ENCODE data around the gene APOL6. TPM values are rescaled to one million over a fixed set of nuclear protein-coding genes. Genes with fewer than 3 reads are reported as not detected.

Gene APOL6
- total and polyA plus RNA-seq, 7 experiments from 2014 or later: 18.8 to 99.8 (median 37.7) TPM

- Histone ChIP-seq H3K4me1 (ENCODE audit: control insufficient read depth in 2 of 2, insufficient read depth in 2 of 2, low read length in 2 of 2) (no peaks in the 10 kb centered on the region), H3K9me3 (ENCODE audit: control insufficient read depth in 2 of 3, low read length in 3 of 3) (peaks cover 0 to 8% (median 0%) of the 10 kb centered on the region in 3 experiments), H3K27me3 (ENCODE audit: control insufficient read depth in 2 of 2, insufficient read depth in 2 of 2, low read length in 2 of 2) (no peaks in the 10 kb centered on the region), H3K27ac (ENCODE audit: low read depth, low read length) (no peak overlapping the region), H3K36me3 (ENCODE audit: control insufficient read depth in 2 of 3, insufficient read depth in 3 of 3, low read length in 3 of 3) (no peaks in the 10 kb centered on the region), H3K4me3 (ENCODE audit: low read length) (no peak overlapping the region)
- Mint-ChIP-seq H3K36me3 (peaks cover 0 to 13% (median 6%) of the 10 kb centered on the region in 5 donors), H3K9me3 (peaks cover 0 to 15% (median 7%) of the 10 kb centered on the region in 11 donors), H3K4me1 (no peaks in the 10 kb centered on the region), H3K27me3 (peaks cover 2 to 15% (median 11%) of the 10 kb centered on the region in 5 donors), H3K4me3 (no peak overlapping the region), H3K27ac (no peak overlapping the region)
- CTCF ChIA-PET: no interaction called here
- DNase-seq: no peak
- intact Hi-C loops (cut with micrococcal nuclease): no loop called here
- POLR2A ChIA-PET: no interaction called here
- no peak for ATAC-seq
Measured at GRCh38 chr22:35711336-35711735, 63.1 kb downstream of the APOL6 start.

GRCh38 chr22:35712672-35713071 is 64.4 kb downstream of the APOL6 start:
- Histone ChIP-seq H3K4me3 (ENCODE audit: low read length) (no peak overlapping the region), H3K27ac (ENCODE audit: low read depth, low read length) (no peak overlapping the region), H3K27me3 (ENCODE audit: control insufficient read depth in 2 of 2, insufficient read depth in 2 of 2, low read length in 2 of 2) (no peaks in the 10 kb centered on the region), H3K36me3 (ENCODE audit: control insufficient read depth in 2 of 3, insufficient read depth in 3 of 3, low read length in 3 of 3) (no peaks in the 10 kb centered on the region), H3K4me1 (ENCODE audit: control insufficient read depth in 2 of 2, insufficient read depth in 2 of 2, low read length in 2 of 2) (no peaks in the 10 kb centered on the region), H3K9me3 (ENCODE audit: control insufficient read depth in 2 of 3, low read length in 3 of 3) (peaks cover 0 to 8% (median 0%) of the 10 kb centered on the region in 3 experiments)
- ChIA-PET CTCF (no interaction called here), POLR2A (no interaction called here)
- Mint-ChIP-seq H3K4me3 (no peak overlapping the region), H3K27ac (no peak overlapping the region), H3K4me1 (no peaks in the 10 kb centered on the region), H3K36me3 (peaks cover 0 to 13% (median 6%) of the 10 kb centered on the region in 5 donors), H3K27me3 (peaks cover 2 to 19% (median 11%) of the 10 kb centered on the region in 5 donors), H3K9me3 (peaks cover 0 to 15% (median 7%) of the 10 kb centered on the region in 11 donors)
- DNase-seq (no peak), ATAC-seq (no peak)
- intact Hi-C loops (cut with micrococcal nuclease): no loop called here

GRCh38 chr22:35717572-35717971 is 69.3 kb downstream of the APOL6 start, which contains the start of gene APOL5:
APOL5 (plus strand) TSS chr22:35717872; CDS start chr22:35717872, 0 bp downstream.
- H3K4me3 Mint-ChIP-seq: no peak within 1 kb of the TSS
- peaks cover 0 to 19% (median 11%) of the 10 kb centered on the region in 5 donors for H3K27me3 Mint-ChIP-seq
- no peaks in the 10 kb centered on the region for H3K4me1 Mint-ChIP-seq
- DNase-seq: no peak
- Histone ChIP-seq H3K27me3 (ENCODE audit: control insufficient read depth in 2 of 2, insufficient read depth in 2 of 2, low read length in 2 of 2) (no peaks in the 10 kb centered on the region), H3K36me3 (ENCODE audit: control insufficient read depth in 2 of 3, insufficient read depth in 3 of 3, low read length in 3 of 3) (no peaks in the 10 kb centered on the region), H3K4me1 (ENCODE audit: control insufficient read depth in 2 of 2, insufficient read depth in 2 of 2, low read length in 2 of 2) (no peaks in the 10 kb centered on the region), H3K9me3 (ENCODE audit: control insufficient read depth in 2 of 3, low read length in 3 of 3) (peaks cover 0 to 6% (median 0%) of the 10 kb centered on the region in 3 experiments), H3K27ac (ENCODE audit: low read depth, low read length) (no peak within 1 kb of the TSS), H3K4me3 (ENCODE audit: low read length) (no peak within 1 kb of the TSS)
- POLR2A ChIA-PET: interaction anchor here (0.6 to 0.7 kb wide), 2 partner anchors 27 to 68 kb away, joined by 4 read pairs; no protein-coding TSS in a partner anchor
- no peak for ATAC-seq
- peaks cover 0 to 13% (median 7%) of the 10 kb centered on the region in 11 donors for H3K9me3 Mint-ChIP-seq
- no peak within 1 kb of the TSS for H3K27ac Mint-ChIP-seq
- peaks cover 0 to 12% (median 6%) of the 10 kb centered on the region in 5 donors for H3K36me3 Mint-ChIP-seq
- intact Hi-C loops (cut with micrococcal nuclease): no loop called here
- CTCF ChIA-PET: no interaction called here

Other genes with a start within 250 kb of the APOL6 start
- 100 to 1,000 TPM in 1 of 5 experiments, 10 to 100 TPM in 4; 34.7 to 208 (median 50.7) TPM for gene MCM5, start 248.3 kb upstream of the APOL6 start, total RNA-seq
- gene MCM5, start 248.3 kb upstream of the APOL6 start, polyA plus RNA-seq: 10 to 100 TPM; 19.7 to 26.4 TPM
- 1 to 10 TPM in 1 of 5 experiments, under 1 TPM in 1, not detected in 3; 0.24 to 1.4 TPM for gene RASD2, start 107.6 kb upstream of the APOL6 start, total RNA-seq
- under 1 TPM in 1 of 2 donors, not detected in 1; 0.05 TPM for gene RASD2, start 107.6 kb upstream of the APOL6 start, polyA plus RNA-seq
- gene MB, start 31.1 kb upstream of the APOL6 start, total RNA-seq: under 1 TPM in 1 of 5 experiments, not detected in 4; 0.60 TPM
- not detected for gene MB, start 31.1 kb upstream of the APOL6 start, polyA plus RNA-seq
- gene APOL5, start 69.4 kb downstream of the APOL6 start, total RNA-seq: not detected
- not detected for gene APOL5, start 69.4 kb downstream of the APOL6 start, polyA plus RNA-seq